GM19023 (cell line): ENCODE measurements around the gene PSEN1.
"Not testable (repeated sequence)": the region's sequence is repeated elsewhere in the genome, so short reads cannot be mapped to it uniquely, and the experiment has no call there.

Experiments used
- ATAC-seq: cut with Tn5 transposase; IDR thresholded peaks from one replicate; pipeline ENCODE4 v1.9.1; 2021; ENCODE audit warnings: mild to moderate bottlenecking, moderate library complexity; ENCODE audit not compliant: unreplicated experiment

Gene PSEN1

GRCh38 chr14:73162251-73162650, 25.9 kb downstream of the PSEN1 start:
- ATAC-seq: no peak

- no peak for ATAC-seq
Observed at GRCh38 chr14:73166399-73166798, 30.1 kb downstream of the PSEN1 start.

- no peak for ATAC-seq
Observed at GRCh38 chr14:73167727-73168126, 31.4 kb downstream of the PSEN1 start.

- no peak for ATAC-seq
Observed at GRCh38 chr14:73168274-73168673, 32.0 kb downstream of the PSEN1 start.

- ATAC-seq: no peak
Observed at GRCh38 chr14:73168691-73169090, 32.4 kb downstream of the PSEN1 start.

GRCh38 chr14:73169855-73170254, 33.5 kb downstream of the PSEN1 start:
- not testable (repeated sequence) for ATAC-seq

GRCh38 chr14:73170686-73171085, 34.4 kb downstream of the PSEN1 start:
- ATAC-seq: no peak

GRCh38 chr14:73172500-73172899, 36.2 kb downstream of the PSEN1 start:
- ATAC-seq: no peak

- no peak for ATAC-seq
Observed at GRCh38 chr14:73173092-73173735, 36.9 kb downstream of the PSEN1 start.

GRCh38 chr14:73176685-73177084, 40.4 kb downstream of the PSEN1 start:
- ATAC-seq: no peak

GRCh38 chr14:73180385-73180805, 44.1 kb downstream of the PSEN1 start:
- ATAC-seq: no peak

- not testable (repeated sequence) for ATAC-seq
Observed at GRCh38 chr14:73180969-73181368, 44.7 kb downstream of the PSEN1 start.

GRCh38 chr14:73188501-73188911, 52.2 kb downstream of the PSEN1 start:
- ATAC-seq: no peak

GRCh38 chr14:73189651-73190050, 53.3 kb downstream of the PSEN1 start:
- ATAC-seq: no peak

- no peak for ATAC-seq
Observed at GRCh38 chr14:73191441-73191840, 55.1 kb downstream of the PSEN1 start.

GRCh38 chr14:73194306-73194705, 58.0 kb downstream of the PSEN1 start:
- ATAC-seq: not testable (repeated sequence)

GRCh38 chr14:73198253-73198652, 61.9 kb downstream of the PSEN1 start:
- ATAC-seq: no peak

GRCh38 chr14:73203527-73203926, 67.2 kb downstream of the PSEN1 start:
- no peak for ATAC-seq

- ATAC-seq: no peak
Observed at GRCh38 chr14:73207615-73208014, 71.3 kb downstream of the PSEN1 start.

GRCh38 chr14:73208390-73208789, 72.1 kb downstream of the PSEN1 start:
- no peak for ATAC-seq

- no peak for ATAC-seq
Observed at GRCh38 chr14:73208846-73209245, 72.5 kb downstream of the PSEN1 start.

GRCh38 chr14:73209953-73210352, 73.6 kb downstream of the PSEN1 start:
- ATAC-seq: no peak
